Measurements from ENCODE around the gene GFOD1.

DNA sequence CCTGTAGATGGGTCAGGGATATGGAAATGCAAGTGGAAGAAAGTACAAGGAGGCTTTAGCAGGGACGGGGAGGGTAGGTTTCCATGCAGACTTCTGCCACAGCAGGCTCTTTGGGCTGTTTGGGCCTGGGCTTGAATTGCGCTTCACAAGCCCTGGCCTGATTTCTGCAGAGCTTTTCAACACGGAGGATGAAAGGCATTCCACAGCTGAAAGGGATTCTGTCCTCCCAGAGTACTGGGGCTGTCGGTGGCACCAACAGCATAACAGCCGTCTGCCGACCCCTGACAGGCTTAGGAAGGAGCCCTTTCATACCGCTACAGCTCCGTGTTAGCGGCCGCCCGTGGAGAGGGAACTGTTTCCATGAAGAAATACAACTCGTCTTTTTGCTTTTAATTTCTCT, 136.1 kb downstream of the GFOD1 start:
- TF ChIP-seq RFX5 (IDR thresholded peaks at IDR 0.05; ENCODE audit: low read depth, low read length) (no peak), TBL1XR1 (IDR thresholded peaks at IDR 0.05; ENCODE audit: low read depth, low read length) (no peak), CHD4 (IDR thresholded peaks at IDR 0.05) (no peak), MXI1 (IDR thresholded peaks at IDR 0.05; ENCODE audit: low read depth, low read length) (no peak), POLR2AphosphoS5 (IDR thresholded peaks at IDR 0.05; ENCODE audit: low read length) (no peak), CREB1 (IDR thresholded peaks at IDR 0.05; ENCODE audit: low read depth) (no peak), ZNF384 (IDR thresholded peaks at IDR 0.05; ENCODE audit: borderline replicate concordance, low read depth, low read length) (no peak), CHD2 (IDR thresholded peaks at IDR 0.05; ENCODE audit: borderline replicate concordance, low read depth, low read length) (no peak), SPI1 (IDR thresholded peaks at IDR 0.05; ENCODE audit: borderline replicate concordance, insufficient read depth, low read depth, low read length) (no peak)
- TF ChIP-seq, protein P1, sequence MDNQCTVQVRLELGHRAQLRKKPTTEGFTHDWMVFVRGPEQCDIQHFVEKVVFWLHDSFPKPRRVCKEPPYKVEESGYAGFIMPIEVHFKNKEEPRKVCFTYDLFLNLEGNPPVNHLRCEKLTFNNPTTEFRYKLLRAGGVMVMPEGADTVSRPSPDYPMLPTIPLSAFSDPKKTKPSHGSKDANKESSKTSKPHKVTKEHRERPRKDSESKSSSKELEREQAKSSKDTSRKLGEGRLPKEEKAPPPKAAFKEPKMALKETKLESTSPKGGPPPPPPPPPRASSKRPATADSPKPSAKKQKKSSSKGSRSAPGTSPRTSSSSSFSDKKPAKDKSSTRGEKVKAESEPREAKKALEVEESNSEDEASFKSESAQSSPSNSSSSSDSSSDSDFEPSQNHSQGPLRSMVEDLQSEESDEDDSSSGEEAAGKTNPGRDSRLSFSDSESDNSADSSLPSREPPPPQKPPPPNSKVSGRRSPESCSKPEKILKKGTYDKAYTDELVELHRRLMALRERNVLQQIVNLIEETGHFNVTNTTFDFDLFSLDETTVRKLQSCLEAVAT (IDR thresholded peaks at IDR 0.05), result no peak
- TF ChIP-seq, protein P2, sequence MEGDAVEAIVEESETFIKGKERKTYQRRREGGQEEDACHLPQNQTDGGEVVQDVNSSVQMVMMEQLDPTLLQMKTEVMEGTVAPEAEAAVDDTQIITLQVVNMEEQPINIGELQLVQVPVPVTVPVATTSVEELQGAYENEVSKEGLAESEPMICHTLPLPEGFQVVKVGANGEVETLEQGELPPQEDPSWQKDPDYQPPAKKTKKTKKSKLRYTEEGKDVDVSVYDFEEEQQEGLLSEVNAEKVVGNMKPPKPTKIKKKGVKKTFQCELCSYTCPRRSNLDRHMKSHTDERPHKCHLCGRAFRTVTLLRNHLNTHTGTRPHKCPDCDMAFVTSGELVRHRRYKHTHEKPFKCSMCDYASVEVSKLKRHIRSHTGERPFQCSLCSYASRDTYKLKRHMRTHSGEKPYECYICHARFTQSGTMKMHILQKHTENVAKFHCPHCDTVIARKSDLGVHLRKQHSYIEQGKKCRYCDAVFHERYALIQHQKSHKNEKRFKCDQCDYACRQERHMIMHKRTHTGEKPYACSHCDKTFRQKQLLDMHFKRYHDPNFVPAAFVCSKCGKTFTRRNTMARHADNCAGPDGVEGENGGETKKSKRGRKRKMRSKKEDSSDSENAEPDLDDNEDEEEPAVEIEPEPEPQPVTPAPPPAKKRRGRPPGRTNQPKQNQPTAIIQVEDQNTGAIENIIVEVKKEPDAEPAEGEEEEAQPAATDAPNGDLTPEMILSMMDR (IDR thresholded peaks at IDR 0.05 in 2 of 3, conservative IDR thresholded peaks at IDR 0.05 in 1 of 3; ENCODE audit: control insufficient read depth in 2 of 3, extremely low read depth in 1 of 3, insufficient read depth in 1 of 3, low read depth in 3 of 3, low read length in 3 of 3), result no peak
- TF ChIP-seq, protein P3, sequence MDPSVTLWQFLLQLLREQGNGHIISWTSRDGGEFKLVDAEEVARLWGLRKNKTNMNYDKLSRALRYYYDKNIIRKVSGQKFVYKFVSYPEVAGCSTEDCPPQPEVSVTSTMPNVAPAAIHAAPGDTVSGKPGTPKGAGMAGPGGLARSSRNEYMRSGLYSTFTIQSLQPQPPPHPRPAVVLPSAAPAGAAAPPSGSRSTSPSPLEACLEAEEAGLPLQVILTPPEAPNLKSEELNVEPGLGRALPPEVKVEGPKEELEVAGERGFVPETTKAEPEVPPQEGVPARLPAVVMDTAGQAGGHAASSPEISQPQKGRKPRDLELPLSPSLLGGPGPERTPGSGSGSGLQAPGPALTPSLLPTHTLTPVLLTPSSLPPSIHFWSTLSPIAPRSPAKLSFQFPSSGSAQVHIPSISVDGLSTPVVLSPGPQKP (IDR thresholded peaks at IDR 0.05; ENCODE audit: low read depth, low read length), result no peak
- TF ChIP-seq, protein P4, sequence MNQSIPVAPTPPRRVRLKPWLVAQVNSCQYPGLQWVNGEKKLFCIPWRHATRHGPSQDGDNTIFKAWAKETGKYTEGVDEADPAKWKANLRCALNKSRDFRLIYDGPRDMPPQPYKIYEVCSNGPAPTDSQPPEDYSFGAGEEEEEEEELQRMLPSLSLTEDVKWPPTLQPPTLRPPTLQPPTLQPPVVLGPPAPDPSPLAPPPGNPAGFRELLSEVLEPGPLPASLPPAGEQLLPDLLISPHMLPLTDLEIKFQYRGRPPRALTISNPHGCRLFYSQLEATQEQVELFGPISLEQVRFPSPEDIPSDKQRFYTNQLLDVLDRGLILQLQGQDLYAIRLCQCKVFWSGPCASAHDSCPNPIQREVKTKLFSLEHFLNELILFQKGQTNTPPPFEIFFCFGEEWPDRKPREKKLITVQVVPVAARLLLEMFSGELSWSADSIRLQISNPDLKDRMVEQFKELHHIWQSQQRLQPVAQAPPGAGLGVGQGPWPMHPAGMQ (IDR thresholded peaks at IDR 0.05; ENCODE audit: borderline replicate concordance), result no peak

All from GM12878 (cell line).